HG03342 (cell line): Measurements from ENCODE around the gene NDRG4.

Experiments
- ATAC-seq: cut with Tn5 transposase; IDR thresholded peaks from one replicate; pipeline ENCODE4 v1.9.1; 2021; ENCODE audit warnings: mild to moderate bottlenecking, moderate library complexity; ENCODE audit not compliant: unreplicated experiment

The NDRG4 gene, protein sequence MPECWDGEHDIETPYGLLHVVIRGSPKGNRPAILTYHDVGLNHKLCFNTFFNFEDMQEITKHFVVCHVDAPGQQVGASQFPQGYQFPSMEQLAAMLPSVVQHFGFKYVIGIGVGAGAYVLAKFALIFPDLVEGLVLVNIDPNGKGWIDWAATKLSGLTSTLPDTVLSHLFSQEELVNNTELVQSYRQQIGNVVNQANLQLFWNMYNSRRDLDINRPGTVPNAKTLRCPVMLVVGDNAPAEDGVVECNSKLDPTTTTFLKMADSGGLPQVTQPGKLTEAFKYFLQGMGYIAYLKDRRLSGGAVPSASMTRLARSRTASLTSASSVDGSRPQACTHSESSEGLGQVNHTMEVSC

DNA sequence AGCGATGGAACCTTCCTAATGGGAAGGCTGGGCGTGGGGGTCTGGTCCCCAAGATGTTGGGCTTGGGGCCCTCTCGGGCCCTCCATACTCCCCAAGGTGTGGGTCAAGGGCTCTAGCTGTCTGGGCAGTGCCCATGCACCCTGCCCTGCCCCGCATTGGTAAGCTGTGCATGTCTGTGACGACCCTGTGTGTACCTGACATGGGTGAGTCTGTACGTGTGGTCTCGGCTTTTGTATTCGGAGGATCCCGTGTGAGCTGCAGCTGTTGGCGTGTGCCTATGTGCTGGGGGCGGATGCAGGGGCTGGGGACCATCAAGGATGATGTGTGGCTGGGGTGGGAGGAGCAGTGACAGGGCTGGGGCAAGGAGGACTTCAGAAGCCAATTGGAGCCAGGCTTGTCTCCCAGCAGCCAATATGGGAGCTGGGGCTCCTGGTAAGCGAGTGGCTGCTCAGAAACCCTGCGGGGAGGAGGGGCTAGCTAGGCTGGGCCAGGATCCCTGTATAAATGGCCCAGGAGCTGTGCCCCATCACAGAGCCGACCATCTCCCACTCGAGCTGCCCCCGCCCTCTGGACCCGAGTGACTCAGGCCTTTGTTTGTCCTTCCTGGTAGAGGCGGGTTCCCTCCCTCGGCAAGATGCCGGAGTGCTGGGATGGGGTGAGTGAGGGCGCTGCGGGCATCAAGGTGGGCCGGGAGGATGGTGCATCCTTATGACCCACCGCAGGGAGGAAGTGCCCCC, at the start of gene NDRG4:
NDRG4 (plus strand) TSS at position 529 of the 737 bp plus-strand sequence; CDS start at position 635, 106 bp downstream.
- ATAC-seq, result peak; percentile 38

DNA sequence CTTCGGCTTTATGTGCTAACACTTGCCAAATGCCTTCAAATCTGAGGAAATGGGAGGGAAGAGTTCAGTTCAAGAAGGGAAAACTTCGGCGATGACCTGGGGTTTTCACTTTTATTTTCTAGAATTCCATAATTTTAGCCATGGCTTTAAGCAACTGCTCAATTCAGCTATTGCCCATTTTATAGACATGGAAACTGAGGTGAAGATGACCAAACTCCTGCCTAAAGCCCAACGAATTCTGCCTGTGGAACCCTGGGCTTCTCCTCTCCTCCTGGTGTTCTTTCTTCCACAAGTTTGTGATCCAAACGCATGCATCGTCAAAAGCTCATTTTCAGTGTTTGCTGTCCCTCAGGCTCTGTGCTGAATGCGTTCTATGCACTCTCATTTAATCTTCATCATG, 49.4 kb upstream of the NDRG4 start:
- ATAC-seq, result no peak

DNA sequence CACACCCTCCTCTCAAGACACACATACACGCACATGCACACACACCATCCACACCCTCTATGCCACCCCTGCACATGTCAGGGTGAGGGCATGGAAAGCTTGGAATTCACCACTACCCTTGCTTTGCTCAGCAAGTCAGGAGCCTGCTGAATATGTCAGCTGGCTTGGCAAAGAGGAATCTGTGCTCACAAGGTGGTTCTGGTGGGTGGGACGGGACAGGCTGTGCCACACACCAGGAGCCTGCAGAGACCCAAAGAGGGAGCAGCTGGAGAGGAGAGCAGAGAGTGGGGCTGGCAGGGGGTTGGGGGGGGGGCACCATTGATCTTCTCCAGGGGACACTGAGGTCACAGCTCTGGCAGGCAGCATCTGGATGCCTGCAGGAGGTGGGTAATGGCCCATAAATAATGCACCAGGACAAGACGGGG, 48.7 kb upstream of the NDRG4 start:
- ATAC-seq, result no peak

DNA sequence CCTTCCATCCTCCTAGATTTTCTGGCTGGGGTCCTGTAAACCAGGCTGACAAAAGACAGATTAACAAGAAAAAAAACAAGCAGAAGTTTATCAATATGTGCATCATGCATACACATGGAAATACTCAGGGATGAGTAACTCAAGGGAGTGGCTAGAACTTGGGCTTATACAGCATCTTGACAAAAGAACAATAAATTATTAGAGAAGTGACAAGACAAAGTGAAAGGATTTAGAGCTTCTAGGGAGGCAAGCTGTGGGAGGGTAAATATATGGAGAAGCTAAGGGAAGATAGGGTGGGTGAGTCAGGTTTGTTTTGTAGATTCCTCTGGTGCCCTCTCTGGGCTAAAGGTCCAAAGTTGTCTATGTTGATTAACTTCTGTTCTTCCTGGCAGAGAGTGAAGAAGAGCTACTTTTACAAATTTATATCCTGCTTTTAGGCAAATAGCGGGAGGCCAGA, 48.0 kb upstream of the NDRG4 start:
- ATAC-seq, result no peak

DNA sequence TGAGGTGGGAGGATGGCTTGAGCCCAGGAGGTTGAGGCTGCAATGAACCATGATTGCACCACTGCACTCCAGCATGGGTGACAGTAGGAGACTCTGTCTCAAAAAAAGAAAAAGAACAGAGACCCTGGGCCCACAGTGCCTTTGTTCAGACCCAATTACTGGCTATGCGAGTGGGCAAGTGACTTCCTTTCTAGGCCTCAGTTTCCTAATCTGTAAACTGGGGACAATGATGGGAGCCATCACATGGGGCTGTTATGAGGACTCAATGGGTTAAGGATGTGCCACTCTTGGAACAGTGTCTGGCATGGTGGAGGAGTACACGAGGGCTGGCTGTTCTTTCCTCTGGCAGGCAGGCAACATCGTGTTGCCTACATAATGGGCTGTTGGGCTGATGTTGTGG, 47.3 kb upstream of the NDRG4 start:
- no peak for ATAC-seq

DNA sequence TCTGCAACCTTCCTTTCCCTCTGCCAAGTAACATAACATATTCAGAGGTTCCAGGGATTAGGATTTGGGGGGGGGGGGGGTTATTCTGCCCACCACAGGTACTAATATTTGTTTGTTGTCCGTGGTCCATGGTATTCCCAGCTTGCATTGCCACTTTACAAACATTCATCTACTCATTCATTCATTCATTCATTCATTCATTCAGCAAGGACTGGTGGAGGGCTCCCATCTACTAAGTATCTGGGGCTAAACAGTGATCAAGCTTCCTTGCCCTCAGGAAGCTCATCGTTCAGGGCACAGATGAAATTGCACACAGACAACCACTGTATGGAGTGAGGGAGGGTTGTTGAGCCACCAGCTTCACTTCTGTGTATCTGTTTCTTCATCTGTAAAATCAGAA, 45.8 kb upstream of the NDRG4 start:
- no peak for ATAC-seq

DNA sequence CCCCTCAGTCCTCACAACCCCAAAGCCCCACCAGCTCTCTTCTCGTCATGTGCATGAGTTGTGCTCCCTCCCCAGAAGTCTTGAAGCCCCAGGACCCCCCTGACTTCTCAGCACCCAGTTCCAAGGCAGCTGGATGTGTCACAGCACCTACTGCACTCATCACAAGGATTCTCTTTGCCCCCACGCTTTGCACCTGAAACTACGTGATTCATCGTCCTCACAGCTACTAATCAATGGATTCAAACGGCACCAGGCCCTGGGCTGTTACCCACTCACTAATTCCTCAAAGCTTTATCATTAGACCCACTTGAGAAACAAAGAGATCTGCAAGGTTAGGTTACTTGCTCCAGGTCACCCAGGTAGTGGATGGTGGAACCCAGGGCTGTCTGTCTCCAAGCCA, 45.1 kb upstream of the NDRG4 start:
- no peak for ATAC-seq

DNA sequence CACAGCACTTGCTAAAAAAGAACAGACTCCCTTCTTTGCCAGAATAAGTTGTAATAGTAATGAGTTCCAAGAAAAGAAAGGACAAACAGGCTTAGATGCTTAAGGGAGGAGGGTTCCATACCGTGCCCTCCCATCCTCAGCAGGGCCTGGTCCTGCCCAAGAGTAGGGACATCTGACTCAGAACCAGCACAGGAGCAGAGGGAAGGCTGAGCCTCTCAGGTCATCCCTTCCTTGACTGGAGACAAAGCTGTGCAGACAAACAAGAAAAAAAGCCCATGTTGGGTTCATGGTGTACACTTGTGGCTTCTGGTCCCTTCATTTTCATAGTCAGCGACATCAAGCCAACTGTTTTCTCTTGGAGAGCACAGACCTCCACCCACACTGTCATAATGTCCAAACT, 44.2 kb upstream of the NDRG4 start:
- no peak for ATAC-seq

DNA sequence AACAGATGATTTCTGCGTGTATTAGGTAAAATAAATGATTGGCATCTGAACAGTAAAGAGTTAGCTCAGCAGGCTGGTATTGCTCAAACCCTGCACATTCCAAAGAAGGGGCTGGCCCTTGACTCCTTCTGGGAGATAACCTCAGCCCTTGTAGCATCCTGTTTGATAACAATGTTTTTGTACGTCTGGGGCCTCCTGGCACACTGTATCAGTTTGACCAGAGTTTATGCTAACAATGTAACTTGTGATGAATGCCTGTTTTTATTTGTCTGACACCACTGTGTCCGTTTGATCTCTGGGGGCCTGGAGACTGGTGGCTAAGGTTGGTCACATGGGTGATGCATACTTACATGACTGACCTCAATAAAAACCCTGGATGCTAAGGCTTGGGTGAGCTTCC, 43.8 kb upstream of the NDRG4 start:
- ATAC-seq, result no peak

DNA sequence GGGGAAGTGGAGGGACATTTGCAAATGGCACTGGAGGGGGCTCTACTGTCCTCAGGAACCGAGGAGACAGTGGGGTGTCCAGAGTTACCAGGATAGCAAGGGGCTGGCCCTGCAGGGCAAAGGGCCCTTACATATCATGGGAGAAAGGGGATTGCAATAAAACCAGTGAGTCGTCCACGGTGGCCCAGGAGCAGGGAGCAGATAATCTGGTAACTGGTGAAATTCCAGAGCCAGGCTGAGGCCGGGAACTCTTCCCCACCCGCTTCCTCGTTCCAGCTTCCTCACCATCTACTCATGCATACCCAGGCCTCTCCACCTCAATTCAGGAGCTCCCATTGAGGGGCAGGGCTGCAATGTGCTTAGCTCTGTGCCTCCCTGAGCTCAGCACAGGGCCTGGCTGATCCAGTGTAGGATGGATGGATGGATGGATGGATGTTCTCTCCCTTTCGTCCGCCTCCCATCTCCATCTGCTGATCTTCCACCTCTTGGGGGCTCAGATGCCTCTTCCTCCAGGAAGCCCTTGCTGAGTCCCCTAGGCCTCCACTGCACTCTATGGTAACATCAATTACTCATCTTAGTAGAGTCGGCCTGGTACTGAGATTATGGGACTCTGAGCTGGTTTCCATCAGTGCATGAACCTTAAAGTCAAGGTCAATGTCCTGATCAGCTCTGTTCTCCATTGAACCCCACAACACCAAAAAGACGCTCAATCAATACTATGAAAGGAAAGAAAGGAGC, 41.2 kb upstream of the NDRG4 start:
- ATAC-seq, result no peak

DNA sequence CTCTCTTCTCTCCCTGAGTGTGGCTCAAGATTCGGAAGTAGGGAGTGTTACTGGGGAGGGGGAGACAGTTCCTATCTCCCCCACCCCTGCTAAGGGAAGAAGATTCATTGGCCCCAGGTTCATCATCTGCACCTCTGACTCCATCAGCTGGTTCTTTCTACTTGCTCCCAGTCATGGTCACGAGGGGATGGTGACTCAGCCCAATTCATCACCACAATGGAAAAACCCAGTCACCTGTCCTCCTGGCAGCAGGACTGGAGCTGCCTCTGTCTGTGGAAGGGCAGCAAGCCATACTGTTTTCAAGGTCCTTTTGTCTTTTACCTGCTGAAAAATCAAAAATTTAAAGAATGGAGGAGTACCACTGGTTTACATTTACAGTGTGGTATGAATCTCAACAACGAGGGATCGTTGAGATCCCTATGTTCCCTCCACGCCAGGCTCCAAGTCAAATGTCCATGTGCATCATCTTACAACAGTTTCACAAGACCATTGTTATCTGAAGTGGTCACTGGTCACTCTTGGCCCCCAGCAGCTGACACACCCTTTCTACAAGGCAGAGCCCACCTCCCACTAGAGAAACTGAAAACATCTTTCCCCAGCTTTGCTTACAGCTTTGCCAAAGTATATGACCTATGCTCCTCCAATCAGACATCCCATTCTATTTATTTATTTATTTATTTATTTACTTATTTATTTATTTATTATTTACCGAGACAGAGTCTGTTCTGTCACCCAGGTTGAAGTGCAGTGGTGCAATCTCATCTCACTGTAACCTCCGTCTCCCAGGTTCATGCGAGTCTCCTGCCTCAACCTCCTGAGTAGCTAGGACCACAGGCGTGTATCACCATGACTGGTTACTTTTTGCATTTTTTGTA, 40.4 kb upstream of the NDRG4 start:
- no peak for ATAC-seq

DNA sequence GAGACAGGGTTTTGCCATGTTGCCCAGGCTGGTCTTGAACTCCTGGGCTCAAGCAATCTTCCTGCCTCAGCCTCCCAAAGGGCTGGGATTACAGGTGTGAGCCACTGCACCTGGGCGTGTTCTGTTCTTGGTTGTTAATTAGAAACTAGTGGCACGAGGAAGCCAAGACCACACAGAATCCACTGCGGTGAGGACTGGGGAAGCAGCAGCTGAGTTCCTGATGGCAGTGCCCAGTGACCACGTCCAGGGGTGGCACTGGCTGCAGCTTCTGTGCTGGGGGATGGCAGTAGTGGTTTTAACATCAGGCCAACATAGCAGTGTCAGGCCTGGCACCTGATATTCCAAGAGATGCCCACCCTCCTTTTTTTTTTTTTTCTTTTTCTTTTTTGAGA, 39.7 kb upstream of the NDRG4 start:
- ATAC-seq, result no peak

DNA sequence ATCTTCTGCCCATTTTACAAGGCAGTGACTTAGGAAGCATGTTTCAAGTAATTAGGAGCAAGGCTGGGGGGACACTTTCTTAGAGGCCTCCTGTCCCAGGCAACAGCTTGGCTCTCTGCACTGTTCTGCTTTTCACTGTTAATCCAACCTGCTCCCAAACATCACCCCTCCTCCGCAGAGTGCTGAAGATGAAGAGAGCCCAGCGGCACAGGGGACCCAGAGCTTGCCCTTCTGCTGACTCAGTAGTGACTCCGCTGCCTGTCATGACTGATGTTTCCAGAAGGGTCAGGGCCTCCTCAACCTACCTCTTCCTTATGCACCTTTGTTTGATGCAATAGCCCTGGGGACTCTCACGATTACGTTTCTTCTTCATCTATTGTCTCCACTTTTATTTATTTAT, 38.9 kb upstream of the NDRG4 start:
- ATAC-seq, result no peak

DNA sequence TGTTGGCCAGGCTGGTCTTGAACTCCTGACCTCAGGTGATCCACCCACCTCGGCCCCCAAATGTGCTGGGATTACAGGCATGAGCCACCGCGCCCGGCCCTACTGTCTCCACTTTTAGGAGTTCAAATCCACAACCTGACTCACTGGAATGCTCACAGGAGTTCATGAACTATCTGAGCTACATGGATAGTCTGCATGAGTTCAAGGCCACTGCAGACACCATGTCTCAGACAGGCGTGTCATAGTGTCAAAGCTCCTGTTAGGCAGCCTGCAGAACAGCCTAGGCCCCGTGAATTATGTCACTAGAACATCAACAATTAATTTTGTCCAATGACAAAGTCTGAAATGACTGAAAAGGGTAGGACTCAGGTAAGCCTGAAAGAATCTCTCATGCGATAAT, 38.3 kb upstream of the NDRG4 start:
- ATAC-seq, result no peak

DNA sequence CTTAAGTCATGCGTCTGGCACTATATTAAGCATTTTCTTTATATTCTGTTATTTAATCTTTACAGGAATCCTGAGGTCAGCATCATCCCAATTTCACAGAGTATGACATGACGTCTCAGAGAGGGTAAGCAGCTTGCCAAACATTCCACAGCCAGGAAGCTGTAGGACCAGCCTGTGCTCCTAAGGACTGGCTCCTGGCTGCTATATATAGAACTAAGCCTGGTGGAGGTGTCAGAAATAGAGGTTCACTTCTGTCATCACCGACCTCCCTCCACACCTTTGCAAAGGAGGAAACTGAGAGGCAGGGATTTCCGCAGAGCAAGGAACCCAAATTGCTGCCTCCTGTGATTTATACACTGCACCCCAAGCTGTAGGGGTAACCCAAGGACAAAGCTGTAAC, 37.9 kb upstream of the NDRG4 start:
- no peak for ATAC-seq

DNA sequence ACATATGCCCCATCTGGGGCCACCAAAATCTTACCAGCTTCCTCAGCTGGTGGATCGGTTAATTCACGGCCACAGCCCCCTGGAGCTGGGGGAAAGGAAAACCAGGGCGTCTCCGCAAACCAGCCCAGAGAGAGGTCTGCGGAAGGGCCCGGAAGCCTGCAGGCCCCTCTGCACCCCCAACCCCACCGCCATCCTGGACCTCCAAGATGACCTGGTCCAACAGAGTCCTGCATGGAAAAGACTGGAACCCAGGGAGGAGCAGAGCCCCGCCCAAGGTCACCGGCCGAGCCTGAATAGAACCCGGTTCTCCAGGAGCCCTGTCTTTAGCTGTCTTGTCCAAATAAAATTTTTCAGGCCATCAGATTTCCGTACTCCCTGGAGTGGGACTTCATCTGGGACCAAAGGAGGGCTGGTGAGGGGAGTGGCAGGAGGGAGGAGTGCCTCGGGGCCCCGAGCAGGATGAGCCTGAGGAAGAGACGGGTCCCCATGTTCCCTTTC, 37.4 kb upstream of the NDRG4 start:
- no peak for ATAC-seq

DNA sequence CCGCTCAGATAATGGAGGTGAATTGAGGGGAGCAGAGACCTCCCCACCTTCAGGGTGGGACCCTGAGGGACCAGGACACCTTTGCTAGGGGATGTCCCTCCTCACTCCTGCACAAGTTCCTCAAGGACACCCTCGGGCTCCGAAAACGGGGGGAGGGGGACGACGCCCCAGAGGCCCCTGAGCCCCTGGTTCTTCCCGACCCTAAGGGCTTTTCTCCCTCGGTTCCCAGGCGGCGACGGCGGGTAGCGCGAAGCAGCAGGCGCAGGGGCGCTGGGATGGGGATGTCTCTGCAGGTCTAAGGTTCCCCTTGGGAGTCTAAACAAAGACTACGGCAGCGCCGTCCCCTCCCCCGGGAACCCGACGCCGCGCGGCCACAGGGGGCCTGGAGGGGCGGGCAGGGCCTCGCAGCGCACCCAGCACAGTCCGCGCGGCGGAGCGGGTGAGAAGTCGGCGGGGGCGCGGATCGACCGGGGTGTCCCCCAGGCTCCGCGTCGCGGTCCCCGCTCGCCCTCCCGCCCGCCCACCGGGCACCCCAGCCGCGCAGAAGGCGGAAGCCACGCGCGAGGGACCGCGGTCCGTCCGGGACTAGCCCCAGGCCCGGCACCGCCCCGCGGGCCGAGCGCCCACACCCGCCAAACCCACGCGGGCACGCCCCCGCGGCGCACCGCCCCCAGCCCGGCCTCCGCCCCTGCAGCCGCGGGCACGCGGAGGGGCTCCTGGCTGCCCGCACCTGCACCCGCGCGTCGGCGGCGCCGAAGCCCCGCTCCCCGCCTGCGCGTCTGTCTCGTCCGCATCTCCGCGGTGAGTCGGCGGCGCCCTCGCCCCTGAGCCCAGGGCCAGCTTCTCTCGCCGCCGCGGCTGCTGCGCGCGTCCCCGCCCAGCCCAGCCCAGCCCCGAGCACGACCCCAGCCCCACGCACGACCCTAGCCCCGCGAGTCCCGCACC, 36.7 kb upstream of the NDRG4 start:
- ATAC-seq, result no peak

DNA sequence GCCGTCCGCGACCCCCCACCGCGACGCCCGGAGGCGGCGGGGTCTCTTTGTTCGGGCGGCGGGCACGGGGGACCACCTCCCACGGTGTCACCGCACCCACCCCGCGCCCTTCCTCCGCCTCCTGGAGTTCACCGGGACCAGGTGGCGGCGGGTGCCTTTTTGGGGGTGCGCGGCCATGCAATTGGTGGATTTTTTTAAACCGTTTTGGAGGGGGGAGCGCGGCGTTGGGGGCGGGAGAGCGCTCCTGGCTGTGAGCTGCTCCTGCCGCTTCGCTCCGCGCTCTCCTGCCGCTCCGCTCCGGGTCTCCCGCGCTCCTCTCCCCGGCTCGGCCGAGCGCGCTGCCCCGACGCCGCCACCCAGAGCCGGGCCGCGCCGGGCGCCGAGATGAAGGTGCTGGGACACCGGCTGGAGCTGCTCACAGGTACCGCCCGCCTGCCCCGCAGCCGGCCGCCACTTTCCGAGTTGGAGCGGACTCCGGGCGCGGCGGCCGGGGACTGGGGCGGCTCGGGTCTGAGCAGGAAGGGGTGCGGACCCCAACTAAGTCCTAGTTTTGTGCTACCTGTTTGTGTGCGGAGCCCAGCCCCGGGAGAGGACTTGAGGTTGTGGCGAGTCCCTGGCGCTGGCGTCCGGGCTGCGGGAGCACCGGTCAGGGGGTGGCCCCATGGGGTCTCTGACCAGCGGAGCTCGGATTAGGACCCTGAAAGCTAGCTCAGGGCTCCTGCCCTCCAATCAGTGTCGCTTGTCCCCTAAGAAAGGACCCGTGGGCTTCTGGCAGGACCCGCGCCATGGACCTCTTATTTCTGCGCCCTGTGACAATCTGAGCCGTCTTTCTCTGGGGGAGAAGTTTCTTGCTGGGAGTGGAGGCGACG, 35.7 kb upstream of the NDRG4 start:
- ATAC-seq, result no peak
